GM19239 (cell line): ENCODE results near the gene TMSB15B.
"Not testable (repeated sequence)": the region's sequence is repeated elsewhere in the genome, so short reads cannot be mapped to it uniquely, and the experiment has no call there.

Experiments used
- DNase-seq: peaks from one replicate; pipeline ENCODE4 v3.0.0; 2011; ENCODE audit warnings: low spot score; ENCODE audit not compliant: insufficient read length
- FAIRE-seq: peaks from 2 replicates; lab custom pipeline; 2011; peaks lifted over from hg19 to GRCh38; lab: Jason Lieb, UNC

The TMSB15B gene

GRCh38 chrX:103962411-103963278 lies at the start of gene TMSB15B:
TMSB15B (plus strand) TSS chrX:103962627.
- not testable (repeated sequence) for DNase-seq
- peak; percentile 83 for FAIRE-seq

- no peak for FAIRE-seq
- DNase-seq, result no peak
These were observed 48.9 kb upstream of the TMSB15B start for GRCh38 chrX:103913356-103914020.

- peak; percentile 91 for FAIRE-seq
These were observed 44.4 kb upstream of the TMSB15B start for GRCh38 chrX:103918050-103918449.

GRCh38 chrX:103918571-103919269 lies 43.7 kb upstream of the TMSB15B start:
- FAIRE-seq, result no peak
- DNase-seq, result peak; percentile 20

More at GRCh38 chrX:103918050-103918449, 44.4 kb upstream of the TMSB15B start:
- DNase-seq, result peak; percentile 32

GRCh38 chrX:103919270-103919637 lies 43.2 kb upstream of the TMSB15B start:
- DNase-seq (no peak), FAIRE-seq (peak; percentile 86)

GRCh38 chrX:103920515-103920914 lies 41.9 kb upstream of the TMSB15B start:
- DNase-seq, result not testable (repeated sequence)
- FAIRE-seq, result peak; percentile 98

- DNase-seq (no peak), FAIRE-seq (peak; percentile 96)
These were observed 35.4 kb upstream of the TMSB15B start for GRCh38 chrX:103927030-103927429.

GRCh38 chrX:103927633-103928032 lies 34.8 kb upstream of the TMSB15B start:
- DNase-seq, result no peak
- peak; percentile 83 for FAIRE-seq

GRCh38 chrX:103932133-103932532 lies 30.3 kb upstream of the TMSB15B start:
- peak; percentile 73 for FAIRE-seq

GRCh38 chrX:103940257-103940656 lies 22.2 kb upstream of the TMSB15B start:
- FAIRE-seq, DNase-seq: not testable (repeated sequence)

More at GRCh38 chrX:103932133-103932532, 30.3 kb upstream of the TMSB15B start:
- no peak for DNase-seq

GRCh38 chrX:103941201-103941975 lies 21.0 kb upstream of the TMSB15B start:
- no peak for DNase-seq
- FAIRE-seq, result peak; percentile 99

GRCh38 chrX:103949506-103949905 lies 12.9 kb upstream of the TMSB15B start:
- peak; percentile 48 for FAIRE-seq

GRCh38 chrX:103953353-103953752 lies 9.1 kb upstream of the TMSB15B start:
- FAIRE-seq (no peak), DNase-seq (no peak)

More at GRCh38 chrX:103949506-103949905, 12.9 kb upstream of the TMSB15B start:
- no peak for DNase-seq

GRCh38 chrX:103954259-103954658 lies 8.2 kb upstream of the TMSB15B start:
- FAIRE-seq, result no peak

GRCh38 chrX:103960599-103960998 lies 1.8 kb upstream of the TMSB15B start:
- not testable (repeated sequence) for DNase-seq
- peak; percentile 75 for FAIRE-seq

More at GRCh38 chrX:103954259-103954658, 8.2 kb upstream of the TMSB15B start:
- DNase-seq, result no peak

GRCh38 chrX:103983508-103983907 lies 21.1 kb downstream of the TMSB15B start:
- not testable (repeated sequence) for FAIRE-seq, DNase-seq

GRCh38 chrX:103999234-103999633 lies 36.8 kb downstream of the TMSB15B start:
- no peak for DNase-seq
- peak; percentile 86 for FAIRE-seq

GRCh38 chrX:104008831-104009230 lies 46.4 kb downstream of the TMSB15B start:
- no peak for FAIRE-seq
- no peak for DNase-seq

- FAIRE-seq, result no peak
These were observed 50.7 kb downstream of the TMSB15B start for GRCh38 chrX:104013158-104013557.

GRCh38 chrX:104013606-104014005 lies 51.2 kb downstream of the TMSB15B start, which contains the start of gene H2BW1:
H2BW1 (minus strand) TSS chrX:104013708; CDS start chrX:104013576, 132 bp downstream.
- DNase-seq (no peak), FAIRE-seq (no peak)

More at GRCh38 chrX:104013158-104013557, 50.7 kb downstream of the TMSB15B start:
- no peak for DNase-seq
